ENCODE results near the gene DBET.
"Not testable (repeated sequence)": the region's sequence is repeated elsewhere in the genome, so short reads cannot be mapped to it uniquely, and the experiment has no call there.

Gene DBET

DNA sequence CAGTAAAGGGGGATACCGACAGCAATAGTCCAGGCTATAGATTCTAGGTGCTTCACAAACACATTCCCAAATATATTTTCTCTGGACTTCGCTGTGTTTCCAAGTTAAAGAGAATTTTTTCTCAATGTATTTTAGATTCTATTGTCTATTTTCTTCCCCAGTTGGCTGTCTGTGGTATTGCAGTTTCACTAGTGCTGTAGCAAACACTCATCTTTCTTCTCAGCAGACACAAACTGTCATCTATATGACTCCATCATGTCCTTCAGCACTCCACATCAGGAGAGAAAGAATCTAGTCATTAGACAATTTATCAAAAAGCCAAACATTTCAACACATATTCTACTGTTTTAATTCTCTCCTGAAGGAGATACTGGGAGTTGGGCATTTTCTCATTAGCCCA is at the start of gene DBET:
DBET (plus strand) TSS at position 161 of the 400 bp plus-strand sequence.
- not testable (repeated sequence) for DNase-seq

GRCh38 chr4:190014771-190015537 is 49.3 kb upstream of the DBET start:
- peak; percentile 13 for DNase-seq

GRCh38 chr4:190015538-190016368 is 48.5 kb upstream of the DBET start:
- DNase-seq: no peak

DNA sequence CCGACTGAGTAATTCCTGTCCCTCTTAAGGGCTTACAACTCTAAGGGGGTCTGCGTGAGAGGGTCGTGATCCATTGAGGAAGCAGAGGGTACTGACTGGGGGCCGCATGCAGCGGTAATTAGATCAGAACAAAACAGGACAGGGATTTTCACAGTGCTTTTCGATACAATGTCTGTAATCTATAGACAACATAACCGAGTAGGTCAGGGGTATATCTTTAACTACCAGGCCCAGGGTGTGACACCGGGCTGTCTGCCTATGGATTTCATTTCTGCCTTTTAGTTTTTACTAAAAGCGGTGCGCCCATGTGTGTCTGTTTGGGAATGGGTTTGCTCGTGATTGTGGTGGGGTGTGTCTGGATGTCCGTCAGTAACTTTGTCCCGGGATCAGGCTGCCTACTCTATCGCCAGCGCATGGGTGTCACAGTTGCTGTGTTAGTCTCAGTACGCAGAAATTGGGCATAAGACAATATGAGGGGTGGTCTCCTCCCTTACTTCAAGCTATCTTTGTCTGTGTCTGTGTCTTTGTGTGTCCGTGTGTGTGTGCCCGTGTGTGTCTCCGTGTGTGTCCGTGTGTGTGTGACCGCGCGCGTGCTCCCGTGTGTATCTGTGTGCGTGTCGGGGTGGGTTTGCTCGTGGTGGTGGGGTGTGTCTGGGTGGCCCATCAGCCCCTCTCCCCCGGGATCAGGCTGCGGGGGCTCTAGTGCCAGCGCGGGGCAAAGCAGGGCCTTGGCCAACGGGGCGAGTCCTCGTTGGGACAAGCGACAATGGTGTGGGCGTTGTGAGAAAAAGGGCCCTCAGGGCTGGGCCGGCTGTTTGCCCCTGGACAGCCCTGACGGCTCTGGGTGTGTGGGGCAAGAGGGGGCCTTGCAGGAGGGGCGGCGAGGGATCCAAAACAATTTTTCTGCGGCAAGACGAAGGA is 47.7 kb upstream of the DBET start:
- no peak for DNase-seq

- no peak for DNase-seq
These were observed 46.7 kb upstream of the DBET start for GRCh38 chr4:190017357-190018200.

DNA sequence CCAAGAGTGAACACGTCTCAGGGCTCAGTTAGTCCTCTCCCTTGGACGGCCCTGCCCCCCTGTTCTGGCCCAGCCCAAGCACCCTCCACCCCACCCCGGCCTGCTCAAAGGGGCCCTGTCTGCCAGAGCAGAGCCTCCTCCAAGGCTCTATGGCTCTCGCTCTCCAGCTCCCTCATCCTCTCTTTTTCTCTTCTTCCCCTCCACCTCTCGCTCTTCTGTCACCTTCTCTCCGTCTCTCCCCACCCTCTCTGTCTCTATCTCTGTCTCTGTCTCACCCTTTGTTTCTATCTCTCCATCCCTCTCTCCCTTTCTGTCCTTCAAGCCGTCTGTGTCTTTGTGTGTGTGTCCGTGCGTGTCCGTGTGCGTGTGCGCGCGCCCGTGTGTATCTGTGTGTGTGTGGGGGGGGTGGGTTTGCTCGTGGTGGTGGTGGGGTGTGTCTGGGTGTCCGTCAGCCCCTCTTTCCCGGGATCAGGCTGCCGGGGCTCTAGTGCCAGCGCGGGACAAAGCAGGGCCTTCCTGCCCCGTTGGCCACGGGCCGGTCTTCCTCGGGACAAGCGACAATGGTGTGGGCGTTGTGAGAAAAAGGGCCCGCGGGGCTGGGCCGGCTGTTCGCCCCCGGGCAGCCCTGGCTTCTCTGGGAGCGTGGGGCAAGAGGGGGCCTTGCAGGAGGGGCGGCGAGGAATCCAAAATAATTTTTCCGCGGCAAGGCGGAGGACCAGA is 45.9 kb upstream of the DBET start:
- no peak for DNase-seq

DNA sequence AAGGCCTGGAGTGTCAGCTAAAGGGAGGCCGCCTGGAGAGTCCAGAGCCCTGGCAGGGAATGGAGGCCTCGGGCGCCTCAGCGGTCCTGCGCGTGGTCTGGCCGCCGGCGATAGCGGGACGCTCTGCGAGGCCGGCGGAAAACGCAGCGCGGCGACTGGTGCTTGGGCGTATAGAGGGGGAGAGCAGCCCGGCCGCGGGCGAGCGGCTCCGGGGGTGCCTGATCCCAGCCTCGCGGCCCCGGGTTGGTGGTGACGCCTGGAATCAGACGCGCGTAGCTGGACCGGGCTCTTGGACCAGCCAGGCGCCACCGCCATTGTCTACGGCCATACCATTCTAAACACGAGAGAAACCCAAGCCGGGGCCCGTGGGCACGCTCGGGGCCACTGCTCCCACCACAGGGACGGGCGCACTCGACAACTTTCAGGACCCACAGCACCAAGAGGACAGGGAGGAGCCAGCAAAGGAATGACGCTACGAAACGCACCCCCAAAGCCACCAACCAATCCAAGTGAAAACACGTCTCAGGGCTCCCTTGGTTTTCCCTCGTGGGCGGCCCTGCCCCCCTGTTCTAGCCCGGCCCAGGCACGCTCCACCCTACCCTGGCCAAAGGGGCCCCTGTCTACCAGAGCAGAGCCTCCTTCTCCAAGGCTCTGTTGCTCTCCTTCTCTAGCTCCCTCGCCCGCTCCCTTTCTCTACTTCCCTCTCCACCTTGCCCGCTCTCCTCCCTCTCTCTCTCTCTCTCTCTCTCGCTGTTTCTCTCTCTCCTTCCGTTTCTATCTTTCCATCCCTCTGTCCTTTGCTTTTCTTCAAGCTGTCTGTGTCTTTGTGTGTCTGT is 45.1 kb upstream of the DBET start:
- DNase-seq: no peak

DNA sequence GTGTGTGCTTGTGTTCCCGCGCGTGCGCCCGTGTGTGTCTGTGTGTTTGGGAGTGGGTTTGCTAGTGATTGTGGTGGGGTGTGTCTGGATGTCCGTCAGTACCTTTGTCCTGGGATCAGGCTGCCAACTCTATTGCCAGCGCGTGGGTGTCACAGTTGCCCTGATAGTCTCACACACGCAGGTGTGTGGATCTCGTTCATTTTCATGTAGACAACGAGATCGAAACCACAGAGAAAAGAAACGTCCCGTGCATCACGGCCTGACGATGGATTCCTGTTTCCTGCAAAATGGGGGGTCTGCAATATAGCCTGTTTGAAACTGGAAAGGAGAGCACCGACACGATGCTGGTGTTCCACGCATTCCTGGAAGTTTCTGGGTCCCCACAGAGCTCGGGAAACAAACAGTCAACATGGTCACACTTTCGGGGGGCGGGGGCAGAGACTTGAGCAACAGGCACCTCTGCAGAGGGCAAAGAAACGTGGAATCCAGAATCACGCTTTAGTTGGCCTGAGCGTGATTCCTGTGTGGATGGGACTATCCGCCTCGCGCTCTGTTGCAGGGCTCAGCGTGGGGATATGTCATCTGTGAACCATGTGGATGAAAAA is 44.3 kb upstream of the DBET start:
- DNase-seq: not testable (repeated sequence)

DNA sequence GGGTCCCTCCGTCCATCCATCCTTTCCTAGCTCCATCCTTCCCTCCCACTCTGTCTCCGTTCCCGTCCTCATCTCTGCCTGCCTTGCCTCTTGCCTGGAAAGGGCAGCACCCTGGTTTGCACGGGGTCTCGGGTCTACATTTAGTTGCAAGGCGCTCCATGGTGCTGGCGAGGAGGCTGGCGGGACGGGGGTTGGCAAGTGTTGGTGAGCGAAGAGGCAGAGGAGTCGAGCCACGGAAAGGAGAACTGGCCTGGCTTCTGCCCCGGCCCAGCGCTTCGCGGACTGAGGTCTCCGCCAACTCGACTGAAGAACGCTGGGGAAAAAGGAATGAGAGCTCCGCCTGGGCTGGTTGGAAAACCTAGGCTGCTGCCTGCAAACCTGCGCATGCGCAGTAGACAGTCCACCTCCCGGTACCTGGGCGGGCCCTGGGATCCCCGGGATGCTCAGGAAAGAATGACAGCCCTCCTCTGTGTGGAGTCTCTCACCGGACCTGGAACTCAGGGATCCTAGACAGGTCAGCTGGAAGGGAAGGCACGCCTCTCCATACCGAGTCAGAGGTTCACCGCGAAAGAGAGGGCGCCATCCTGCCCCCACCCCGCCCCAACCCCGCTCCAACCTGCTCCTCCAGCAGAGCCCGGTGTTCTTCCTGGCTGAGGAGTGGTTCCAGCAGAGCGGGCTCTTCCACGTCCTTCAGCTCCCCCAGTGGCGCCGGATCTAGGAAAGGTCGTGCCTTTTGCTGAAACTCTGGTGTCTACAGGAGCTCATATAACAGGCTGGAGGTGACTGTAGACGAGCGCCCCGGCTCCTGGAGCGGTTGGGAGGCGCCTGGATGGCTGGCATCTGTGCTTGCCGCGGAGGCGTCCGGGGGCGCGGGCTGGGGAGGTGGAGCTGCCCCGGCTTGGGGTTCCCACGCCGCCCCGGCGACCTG is 43.2 kb upstream of the DBET start:
- peak; percentile 15 for DNase-seq

DNA sequence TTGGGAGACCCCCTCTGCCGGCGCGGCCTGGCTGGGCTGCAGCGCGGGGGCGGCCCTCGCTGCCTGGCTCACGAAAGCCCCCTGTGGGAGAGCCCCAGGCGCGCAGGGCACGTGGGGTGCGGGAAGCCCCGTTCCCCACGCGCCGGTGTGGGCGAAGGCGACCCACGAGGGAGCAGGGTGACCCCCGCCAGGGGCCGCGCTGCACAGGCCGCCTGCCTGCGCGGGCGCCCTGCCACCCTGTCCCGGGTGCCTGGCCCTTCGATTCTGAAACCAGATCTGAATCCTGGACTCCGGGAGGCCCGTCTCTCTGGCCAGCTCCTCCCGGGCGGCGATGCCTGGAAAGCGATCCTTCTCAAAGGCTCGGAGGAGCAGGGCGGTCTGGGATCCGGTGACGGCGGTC is 42.3 kb upstream of the DBET start:
- DNase-seq: not testable (repeated sequence)

- not testable (repeated sequence) for DNase-seq
These were observed 41.6 kb upstream of the DBET start for GRCh38 chr4:190022614-190023281.

DNA sequence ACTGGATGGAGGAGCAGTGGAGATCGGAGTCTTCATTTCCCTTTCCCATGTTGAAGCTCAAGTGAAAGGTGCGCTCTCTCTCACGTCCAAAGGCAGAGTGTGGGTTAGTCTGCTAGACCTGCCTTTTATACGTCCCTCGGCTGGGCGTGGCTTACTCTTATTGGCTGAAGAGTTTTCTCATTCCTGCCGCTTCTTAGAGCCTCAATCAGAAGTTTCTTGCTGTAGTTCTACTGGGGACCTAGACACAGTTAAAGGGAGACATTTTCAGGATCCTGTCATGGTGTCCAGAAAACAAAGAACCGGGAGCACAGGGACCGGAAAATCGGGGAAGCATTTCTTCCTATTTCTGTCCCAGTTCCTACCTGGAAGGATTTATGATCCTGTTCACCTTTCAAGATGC is 37.1 kb upstream of the DBET start, which contains the start of gene FRG2:
FRG2 (minus strand) TSS at position 101 of the 400 bp plus-strand sequence; CDS start at position 49, 52 bp downstream.
- DNase-seq: not testable (repeated sequence)

DNA sequence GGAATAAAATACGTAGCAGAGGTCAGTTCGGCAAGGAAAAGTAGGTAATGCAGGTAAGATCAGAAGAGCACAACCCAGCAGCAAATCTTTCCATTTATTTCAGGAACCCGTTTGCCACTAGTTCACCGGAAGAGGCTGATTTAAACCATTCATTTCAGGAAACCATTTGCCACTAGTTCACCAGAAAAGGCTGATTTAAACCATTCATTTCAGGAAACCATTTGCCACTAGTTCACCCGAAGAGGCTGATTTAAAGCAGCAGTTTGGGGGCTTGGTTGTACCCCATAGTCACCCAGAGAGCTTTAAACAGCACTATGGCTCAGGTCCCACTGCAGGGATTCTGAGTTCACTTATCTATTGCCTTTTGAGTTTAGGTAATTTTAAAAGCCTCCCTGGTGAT is 33.0 kb upstream of the DBET start:
- peak; percentile 51 for DNase-seq

DNA sequence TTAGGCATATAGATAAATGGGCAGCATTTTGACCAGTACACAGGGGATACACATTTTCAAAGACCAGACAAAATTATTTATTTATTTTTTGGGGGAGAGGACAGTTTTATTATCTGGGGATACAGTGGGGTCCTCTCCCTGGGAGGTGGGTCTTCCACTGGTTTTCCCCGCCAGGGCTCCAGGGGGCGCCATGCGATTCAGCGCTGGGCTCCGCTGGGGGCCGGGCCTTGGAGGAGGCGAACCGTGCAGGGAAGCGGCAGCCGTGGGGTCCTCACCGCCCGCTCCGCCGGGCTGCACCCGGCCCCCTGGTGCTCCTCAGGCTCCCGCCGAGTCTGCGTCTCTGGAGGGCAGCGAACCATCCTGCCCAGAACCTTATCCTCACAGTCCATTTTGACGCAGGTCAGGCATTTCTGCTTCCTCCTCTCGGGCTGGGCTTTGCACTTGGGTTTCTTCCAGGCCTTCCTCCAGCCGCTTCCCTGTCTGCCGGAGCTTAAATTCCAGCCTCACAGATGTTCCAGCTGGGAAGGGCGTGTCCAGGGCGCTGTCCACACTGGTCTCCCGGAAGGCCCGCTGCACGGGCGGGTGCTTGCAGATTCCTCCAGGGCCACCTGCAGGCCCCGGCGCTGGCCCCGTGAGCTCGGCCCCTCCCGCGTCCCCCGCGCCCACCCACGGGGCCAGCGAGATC is 26.5 kb upstream of the DBET start:
- DNase-seq: not testable (repeated sequence)

GRCh38 chr4:190040873-190041272 is 23.4 kb upstream of the DBET start:
- not testable (repeated sequence) for DNase-seq

- DNase-seq: not testable (repeated sequence)
These were observed 16.7 kb upstream of the DBET start for GRCh38 chr4:190047627-190048026.
